K562 (cell line): ENCODE measurements around the gene SLC4A9. TPM values are rescaled to one million over a fixed set of nuclear protein-coding genes. Genes with fewer than 3 reads are reported as not detected.

Experiments
- ATF1 ChIP-seq, 2 experiments: fragments of 450-650 bp in 1 of 2; IDR thresholded peaks; 2 replicates each; pipeline ENCODE4 v1.6.1; 2016; ENCODE audit warnings: missing compliant biosample characterization in 1 of 2, missing genetic modification characterization in 1 of 2
- CBX3 ChIP-seq, 2 experiments: IDR thresholded peaks; 1 replicate in 1 of 2; 2 replicates in 1 of 2; pipeline ENCODE4 v1.6.1; 2012; ENCODE audit warnings: inconsistent platforms in 2 of 2, low read length in 2 of 2, borderline replicate concordance in 1 of 2, control low read depth in 1 of 2
- CHD2 ChIP-seq: IDR thresholded peaks from 2 replicates; pipeline ENCODE4 v1.6.1; 2011; ENCODE audit warnings: low read depth, low read length
- GTF2A2 ChIP-seq: IDR thresholded peaks from 2 replicates; pipeline ENCODE4 v1.6.1; 2016; ENCODE audit warnings: mild to moderate bottlenecking, missing genetic modification characterization, missing compliant biosample characterization
- HMG20B ChIP-seq: fragments of 250-450 bp; sonication (Bioruptor Pico); IDR thresholded peaks from 2 replicates; pipeline ENCODE4 v1.5.0; 2021; ENCODE audit warnings: mild to moderate bottlenecking
- JUN ChIP-seq, 2 experiments: sonication (generic) in 1 of 2; formaldehyde crosslinking in 1 of 2; IDR thresholded peaks; 2 replicates each; pipeline versions ENCODE4 v1.6.1 to v1.8.0; 2012 to 2022; ENCODE audit warnings: borderline replicate concordance in 2 of 2, mild to moderate bottlenecking in 2 of 2, improper control_type of control experiment in 1 of 2, low read depth in 1 of 2, low read length in 1 of 2, missing genetic modification reagents in 1 of 2
- MYC ChIP-seq, 2 experiments: fragments of 250-450 bp in 1 of 2; sonication (Bioruptor Pico) in 1 of 2; IDR thresholded peaks; 2 replicates each; pipeline versions ENCODE4 v1.5.1 to v1.6.1; 2012 to 2021; ENCODE audit warnings: low read depth in 2 of 2, borderline replicate concordance in 1 of 2, improper control_type of control experiment in 1 of 2, low read length in 1 of 2, mild to moderate bottlenecking in 1 of 2, moderate library complexity in 1 of 2
- NR4A1 ChIP-seq, 2 experiments: fragments of 250-450 bp in 1 of 2; fragments of 450-650 bp in 1 of 2; sonication (Bioruptor Pico) in 1 of 2; IDR thresholded peaks; 2 replicates each; pipeline versions ENCODE4 v1.4.0 to v1.6.1; 2016 to 2020; ENCODE audit warnings: mild to moderate bottlenecking in 2 of 2, missing compliant biosample characterization in 1 of 2, missing genetic modification characterization in 1 of 2, moderate library complexity in 1 of 2
- NRF1 ChIP-seq, 2 experiments: fragments of 450-650 bp; IDR thresholded peaks in 1 of 2; conservative IDR thresholded peaks in 1 of 2; 2 replicates each; pipeline ENCODE4 v1.6.1; 2014; ENCODE audit warnings: mild to moderate bottlenecking in 2 of 2
- OTX1 ChIP-seq: fragments of 450-650 bp; formaldehyde crosslinking; IDR thresholded peaks from 2 replicates; pipeline ENCODE4 v1.4.0; 2022; ENCODE audit warnings: mild to moderate bottlenecking
- POLR2B ChIP-seq: fragments of 450-650 bp; IDR thresholded peaks from 2 replicates; pipeline ENCODE4 v1.6.1; 2018; ENCODE audit warnings: low read depth; ENCODE audit not compliant: partially characterized antibody
- POLR2G ChIP-seq: fragments of 200-400 bp; formaldehyde crosslinking; IDR thresholded peaks from 2 replicates; pipeline ENCODE4 v1.6.1; 2017; ENCODE audit warnings: low read depth, mild to moderate bottlenecking, antibody characterized with exemption, low read length, moderate library complexity
- SMARCA4 ChIP-seq: fragments of 450-650 bp; IDR thresholded peaks from 2 replicates; pipeline ENCODE4 v1.6.1; 2016
- TAF9B ChIP-seq: fragments of 450-650 bp; IDR thresholded peaks from 2 replicates; pipeline ENCODE4 v1.6.1; 2018; ENCODE audit warnings: mild to moderate bottlenecking; ENCODE audit not compliant: partially characterized antibody
- ZNF699 ChIP-seq: fragments of 250-450 bp; sonication (Bioruptor Pico); IDR thresholded peaks from 2 replicates; pipeline ENCODE4 v1.8.0; 2021; ENCODE audit warnings: mild to moderate bottlenecking, moderate library complexity; ENCODE audit not compliant: insufficient replicate concordance
- ZNF76 ChIP-seq: fragments of 250-450 bp; sonication (Bioruptor Pico); IDR thresholded peaks from 2 replicates; pipeline ENCODE4 v1.4.0; 2020; ENCODE audit warnings: mild to moderate bottlenecking, moderate library complexity, borderline replicate concordance
- polyA plus RNA-seq, 8 experiments: library from polyadenylated mRNA; depleted of rRNA in 4 of 8; stranded (reverse) in 5 of 8; unstranded in 3 of 8; fragments of >200 nt; fragmentation: Nextera tagmentation in 2 of 8; fragmentation: Illumina TruSeq in 1 of 8; extraction: Ambion mirVana in 2 of 8; extraction: Trizol in 1 of 8; gene quantifications; 2 replicates each; pipeline versions ENCODE4 v1.2.1 to v1.2.3, GENCODE V29; 2011 to 2014; ENCODE audit warnings: inconsistent platforms in 1 of 8, missing spikeins in 1 of 8
- total RNA-seq, 7 experiments: library from RNA; depleted of rRNA in 6 of 7; stranded (reverse); fragments of >200 nt in 6 of 7; fragmentation: Illumina TruSeq in 2 of 7; extraction: Trizol in 2 of 7; gene quantifications; 2 replicates each; pipeline versions ENCODE4 v1.2.1 to v1.2.3, GENCODE V29; 2011 to 2021; ENCODE audit warnings: low replicate concordance in 1 of 7
- TF ChIP-seq, protein P1 (sequence below): sonication (generic); formaldehyde crosslinking; IDR thresholded peaks from 2 replicates; pipeline ENCODE4 v1.4.0; 2020; ENCODE audit warnings: mild to moderate bottlenecking, missing genetic modification reagents
- TF ChIP-seq, protein P2 (sequence below): fragments of 200-800 bp; sonication (Bioruptor generic); IDR thresholded peaks from 2 replicates; pipeline ENCODE4 v1.6.1; 2017; ENCODE audit warnings: missing genetic modification characterization, missing compliant biosample characterization
- TF ChIP-seq, protein P3 (sequence below): IDR thresholded peaks from 2 replicates; pipeline ENCODE4 v1.6.1; 2011; ENCODE audit warnings: borderline replicate concordance, low read depth, mild to moderate bottlenecking, moderate library complexity, low read length; ENCODE audit not compliant: insufficient read depth, poor library complexity, severe bottlenecking

SLC4A9 gene
- total and polyA plus RNA-seq, 9 of the 15 experiments (the other 6 are each of a cell fraction or from before 2014, with no cell fraction given), result 0.05 to 0.13 TPM; not detected in 7

DNA sequence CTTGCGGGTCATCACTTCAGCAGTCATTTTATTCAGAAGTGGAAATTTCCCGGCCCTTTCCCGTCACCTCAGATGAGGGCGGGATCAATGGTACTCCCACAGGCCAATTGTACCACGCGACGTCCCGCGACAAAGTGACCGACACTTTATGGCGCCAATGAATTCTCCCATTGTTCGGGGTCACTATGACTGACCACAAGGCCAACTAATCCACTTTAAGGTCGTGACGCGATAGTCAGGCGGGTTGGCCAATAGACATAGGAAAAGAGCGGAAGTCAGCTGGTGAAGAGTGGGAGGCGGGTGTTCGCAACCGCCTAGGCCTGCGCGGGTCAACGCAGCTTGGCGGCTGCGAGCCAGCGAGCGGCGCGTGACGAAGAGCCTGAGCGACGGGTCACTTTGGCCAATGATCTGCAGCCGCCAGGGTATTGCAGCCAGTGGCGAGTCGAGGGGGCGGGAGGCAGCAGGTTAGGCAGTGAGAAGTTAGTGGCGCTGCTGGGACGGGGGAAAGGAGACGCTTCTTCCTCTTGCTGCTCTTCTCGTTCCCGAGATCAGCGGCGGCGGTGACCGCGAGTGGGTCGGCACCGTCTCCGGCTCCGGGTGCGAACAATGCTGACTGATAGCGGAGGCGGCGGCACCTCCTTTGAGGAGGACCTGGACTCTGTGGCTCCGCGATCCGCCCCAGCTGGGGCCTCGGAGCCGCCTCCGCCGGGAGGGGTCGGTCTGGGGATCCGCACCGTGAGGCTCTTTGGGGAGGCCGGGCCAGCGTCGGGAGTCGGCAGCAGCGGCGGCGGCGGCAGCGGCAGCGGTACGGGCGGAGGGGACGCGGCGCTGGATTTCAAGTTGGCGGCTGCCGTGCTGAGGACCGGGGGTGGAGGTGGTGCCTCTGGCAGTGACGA, 41.6 kb downstream of the SLC4A9 start, which contains the start of gene ANKHD1 (continued):
- TF ChIP-seq NR4A1 (CRISPR knock-in tag; IDR thresholded peaks at IDR 0.05) (peak; percentile 69; the same call in 1 of the 2 replicates), NR4A1 (tag; IDR thresholded peaks at IDR 0.05) (no peak), JUN (IDR thresholded peaks at IDR 0.05; ENCODE audit: borderline replicate concordance, low read depth, low read length) (no peak), JUN (CRISPR knock-in tag; IDR thresholded peaks at IDR 0.05; ENCODE audit: borderline replicate concordance) (peak; percentile 51; the same call in 1 of the 2 replicates), ZNF699 (CRISPR knock-in tag) (no peak), SMARCA4 (no peak), TAF9B (peak; percentile 91), HMG20B (no peak), POLR2G (peak; percentile 96), NRF1 (conservative IDR thresholded peaks at IDR 0.05 in 1 of 2, IDR thresholded peaks at IDR 0.05 in 1 of 2) (peak; percentile 94 to 95), ZNF76 (0 out of 2 replicates have a peak, but pooled peaks have one; percentile 45), ATF1 (CRISPR knock-in tag; IDR thresholded peaks at IDR 0.05) (0 out of 2 replicates have a peak, but pooled peaks have one; percentile 21), ATF1 (tag; IDR thresholded peaks at IDR 0.05) (peak; percentile 99), GTF2A2 (tag) (0 out of 2 replicates have a peak, but pooled peaks have one; percentile 34), CBX3 (IDR thresholded peaks at IDR 0.05; ENCODE audit: borderline replicate concordance in 1 of 2, low read length in 2 of 2) (peak in 1 of 2 experiments; percentile 12; a peak in 1 of 3 replicates), CHD2 (peak; percentile 93), MYC (IDR thresholded peaks at IDR 0.05; ENCODE audit: low read depth, low read length) (peak; percentile 54), MYC (CRISPR knock-in tag; IDR thresholded peaks at IDR 0.05; ENCODE audit: borderline replicate concordance, low read depth) (no peak), POLR2B (peak; percentile 85), OTX1 (CRISPR knock-in tag) (peak; percentile 89)
- TF ChIP-seq, protein P1, sequence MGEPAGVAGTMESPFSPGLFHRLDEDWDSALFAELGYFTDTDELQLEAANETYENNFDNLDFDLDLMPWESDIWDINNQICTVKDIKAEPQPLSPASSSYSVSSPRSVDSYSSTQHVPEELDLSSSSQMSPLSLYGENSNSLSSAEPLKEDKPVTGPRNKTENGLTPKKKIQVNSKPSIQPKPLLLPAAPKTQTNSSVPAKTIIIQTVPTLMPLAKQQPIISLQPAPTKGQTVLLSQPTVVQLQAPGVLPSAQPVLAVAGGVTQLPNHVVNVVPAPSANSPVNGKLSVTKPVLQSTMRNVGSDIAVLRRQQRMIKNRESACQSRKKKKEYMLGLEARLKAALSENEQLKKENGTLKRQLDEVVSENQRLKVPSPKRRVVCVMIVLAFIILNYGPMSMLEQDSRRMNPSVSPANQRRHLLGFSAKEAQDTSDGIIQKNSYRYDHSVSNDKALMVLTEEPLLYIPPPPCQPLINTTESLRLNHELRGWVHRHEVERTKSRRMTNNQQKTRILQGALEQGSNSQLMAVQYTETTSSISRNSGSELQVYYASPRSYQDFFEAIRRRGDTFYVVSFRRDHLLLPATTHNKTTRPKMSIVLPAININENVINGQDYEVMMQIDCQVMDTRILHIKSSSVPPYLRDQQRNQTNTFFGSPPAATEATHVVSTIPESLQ (CRISPR knock-in tag), result peak; percentile 74; the same call in 1 of the 2 replicates
- TF ChIP-seq, protein P2, sequence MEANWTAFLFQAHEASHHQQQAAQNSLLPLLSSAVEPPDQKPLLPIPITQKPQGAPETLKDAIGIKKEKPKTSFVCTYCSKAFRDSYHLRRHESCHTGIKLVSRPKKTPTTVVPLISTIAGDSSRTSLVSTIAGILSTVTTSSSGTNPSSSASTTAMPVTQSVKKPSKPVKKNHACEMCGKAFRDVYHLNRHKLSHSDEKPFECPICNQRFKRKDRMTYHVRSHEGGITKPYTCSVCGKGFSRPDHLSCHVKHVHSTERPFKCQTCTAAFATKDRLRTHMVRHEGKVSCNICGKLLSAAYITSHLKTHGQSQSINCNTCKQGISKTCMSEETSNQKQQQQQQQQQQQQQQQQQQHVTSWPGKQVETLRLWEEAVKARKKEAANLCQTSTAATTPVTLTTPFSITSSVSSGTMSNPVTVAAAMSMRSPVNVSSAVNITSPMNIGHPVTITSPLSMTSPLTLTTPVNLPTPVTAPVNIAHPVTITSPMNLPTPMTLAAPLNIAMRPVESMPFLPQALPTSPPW, result peak; percentile 50; the same call in 1 of the 2 replicates
- TF ChIP-seq, protein P3, sequence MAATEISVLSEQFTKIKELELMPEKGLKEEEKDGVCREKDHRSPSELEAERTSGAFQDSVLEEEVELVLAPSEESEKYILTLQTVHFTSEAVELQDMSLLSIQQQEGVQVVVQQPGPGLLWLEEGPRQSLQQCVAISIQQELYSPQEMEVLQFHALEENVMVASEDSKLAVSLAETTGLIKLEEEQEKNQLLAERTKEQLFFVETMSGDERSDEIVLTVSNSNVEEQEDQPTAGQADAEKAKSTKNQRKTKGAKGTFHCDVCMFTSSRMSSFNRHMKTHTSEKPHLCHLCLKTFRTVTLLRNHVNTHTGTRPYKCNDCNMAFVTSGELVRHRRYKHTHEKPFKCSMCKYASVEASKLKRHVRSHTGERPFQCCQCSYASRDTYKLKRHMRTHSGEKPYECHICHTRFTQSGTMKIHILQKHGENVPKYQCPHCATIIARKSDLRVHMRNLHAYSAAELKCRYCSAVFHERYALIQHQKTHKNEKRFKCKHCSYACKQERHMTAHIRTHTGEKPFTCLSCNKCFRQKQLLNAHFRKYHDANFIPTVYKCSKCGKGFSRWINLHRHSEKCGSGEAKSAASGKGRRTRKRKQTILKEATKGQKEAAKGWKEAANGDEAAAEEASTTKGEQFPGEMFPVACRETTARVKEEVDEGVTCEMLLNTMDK, result no peak
